Heart right ventricle (tissue), 16 donors: ENCODE data around the gene C1QC. TPM values are rescaled to one million over a fixed set of nuclear protein-coding genes. Genes with fewer than 3 reads are reported as not detected.

Experiments
- ATAC-seq, 8 donors: fragments of 200-7000 bp; cut with Tn5 transposase; one replicate each; pipeline ENCODE4 v1.9.1; 2020; ENCODE audit warnings: mild to moderate bottlenecking in 8 of 8, moderate library complexity in 8 of 8, moderate number of reproducible peaks in 1 of 8
- DNase-seq, 2 donors: peaks; one replicate each; pipeline ENCODE4 v3.0.0-alpha.2; 2020
- H3K27ac ChIP-seq, 10 donors: fragments of 200-600 bp; sonication (generic) in 2 of 10; one replicate each; pipeline versions ENCODE4 v1.5.0 to v1.8.0; 2020 to 2022; ENCODE audit warnings: mild to moderate bottlenecking in 3 of 10
- H3K27me3 ChIP-seq, 7 donors: fragments of 200-600 bp; one replicate each; pipeline ENCODE4 v1.8.0; 2021 to 2022; ENCODE audit warnings: mild to moderate bottlenecking in 2 of 7
- H3K36me3 ChIP-seq, 9 donors: fragments of 200-600 bp; sonication (generic) in 1 of 9; one replicate each; pipeline versions ENCODE4 v1.5.0 to v1.8.0; 2020 to 2022; ENCODE audit warnings: mild to moderate bottlenecking in 2 of 9
- H3K4me1 ChIP-seq, 9 donors: fragments of 200-600 bp; sonication (generic) in 1 of 9; one replicate each; pipeline versions ENCODE4 v1.5.0 to v1.8.0; 2020 to 2022; ENCODE audit warnings: mild to moderate bottlenecking in 4 of 9
- H3K4me3 ChIP-seq, 10 donors: fragments of 200-600 bp; sonication (generic) in 2 of 10; one replicate each; pipeline versions ENCODE4 v1.5.0 to v1.8.0; 2020 to 2022; ENCODE audit warnings: mild to moderate bottlenecking in 7 of 10, moderate library complexity in 2 of 10
- H3K9me3 ChIP-seq, 11 donors: fragments of 200-600 bp in 10 of 11; sonication (generic) in 2 of 11; one replicate each; pipeline versions ENCODE4 v1.5.0 to v1.8.0; 2013 to 2022; ENCODE audit warnings: mild to moderate bottlenecking in 2 of 11, control low read depth in 1 of 11, moderate library complexity in 1 of 11
- CTCF ChIP-seq, 9 donors: fragments of 200-600 bp; sonication (generic) in 2 of 9; IDR thresholded peaks; one replicate each; pipeline versions ENCODE4 v1.5.0 to v1.8.0; 2021 to 2022; ENCODE audit warnings: antibody characterized with exemption in 9 of 9, mild to moderate bottlenecking in 5 of 9, moderate library complexity in 1 of 9
- WGBS, 2 donors: extraction: QIAGEN DNeasy Blood & Tissue Kit; methylation state at CpG; one replicate each; pipeline ENCODE4 v1.1.7; 2013; ENCODE audit warnings: inconsistent platforms in 1 of 2; 5-methylcytosine and 5-hydroxymethylcytosine counted together
- intact Hi-C, 10 donors: fragments of 100-400 bp; cut with DNase I; formaldehyde crosslinking; loops; one replicate each; pipeline versions ENCODE4 v1.11.1 to v1.14.2; 2022
- long read RNA-seq, 3 donors: library from polyadenylated mRNA; unstranded; transcript quantifications; one replicate each; pipeline ENCODE4 v2.0.0, GENCODE V29; 2020 to 2021
- polyA plus RNA-seq, 2 donors: library from polyadenylated mRNA; stranded (reverse); fragments of 200-250 nt; gene quantifications; one replicate each; pipeline ENCODE4 v1.2.3, GENCODE V29; 2013
- total RNA-seq, 10 donors: library from RNA; stranded (reverse); fragmentation: NEBNext Ultra II Directional in 3 of 10; extraction: Animal tissue kit (Norgen Biotek cat#: 25700) in 3 of 10; gene quantifications; one replicate each; pipeline versions ENCODE4 v1.2.1 to v1.2.4, GENCODE V29; 2021 to 2023
- donor health status: Arrhythmogenic right ventricular cardiomyopathy.
- donor health status: ischemic (EF 13 %, LVEDD 7.1; RV severe dilation, severe dysfunction).
- donor health status: healthy with polysubstance abuse.
- donor health status: DM: no; HTN: yes; CAD: no.
- donor health status: DM: no; HTN: no; CAD: no.
- donor health status: ischemic (EF 25% LVEDD 6.9; RV normal size, moderate dysfunction).
- donor health status: ischemic (EF 25% LVEDD 5.7; RV mildly dilated, moderate dysfunction).
- donor health status: healthy.
- donor health status: DM: yes; HTN: yes; CAD: no.
- donor health status: Ischemic cardiomyopathy.
- donor health status: ischemic (EF 35%, LVEDD 5.7; RV mildly dilated, moderate dysfunction).
- donor health status: nonischemic (EF 11% LVEDD 7.7; RV severe dilation, severe dysfunction).
- donor health status: DM: yes; HTN: yes; CAD: no.
- donor health status: PGD.
- donor health status: ischemic (EF 29% LVEDD 5.4; RV normal size, mild dysfunction).
- donor health status: nonischemic (EF 23%, LVEDD 6.1; RV moderate dilation, normal function).

Gene C1QC
- total RNA-seq (100 to 1,000 TPM in 2 of 10 donors, 10 to 100 TPM in 8; 15.9 to 389 (median 27.8) TPM), polyA plus RNA-seq (10 to 100 TPM; 18.0 to 73.9 TPM)
- long read RNA-seq, donor 1, transcript C1QC-203 (3 exons, 1,163 nt) = major isoform, 33 of 44 reads
- long read RNA-seq, donor 1, partial matches to known transcripts = 0 of 44 reads
- long read RNA-seq, donor 1, other reads (novel, unspliced or antisense) = 9 of 44 reads
- long read RNA-seq, donor 2, transcript C1QC-203 (3 exons, 1,163 nt) = major isoform, 28 of 38 reads
- long read RNA-seq, donor 2, partial matches to known transcripts = 6 of 38 reads
- long read RNA-seq, donor 2, other reads (novel, unspliced or antisense) = 0 of 38 reads
- long read RNA-seq, donor 3, transcript C1QC-203 (3 exons, 1,163 nt) = major isoform, 13 of 20 reads
- long read RNA-seq, donor 3, partial matches to known transcripts = 3 of 20 reads
- long read RNA-seq, donor 3, other reads (novel, unspliced or antisense) = 1 of 20 reads

GRCh38 chr1:22643381-22643780 lies at the start of gene C1QC:
C1QC (plus strand) TSS chr1:22643633; CDS start chr1:22644024, 391 bp downstream.
- peaks cover 0 to 26% (median 13%) of the 10 kb centered on the region in 7 donors for H3K27me3 ChIP-seq
- H3K27ac ChIP-seq = peak within 1 kb of the TSS in 5 of 10 donors; percentile 25 to 86 (median 37)
- H3K9me3 ChIP-seq = no peaks in the 10 kb centered on the region
- H3K36me3 ChIP-seq = peaks cover 0 to 11% (median 0%) of the 10 kb centered on the region in 9 donors
- peak; percentile 35 to 58 (median 52) for ATAC-seq
- H3K4me3 ChIP-seq = peak within 1 kb of the TSS in 8 of 10 donors; percentile 5 to 55 (median 30)
- DNase-seq = peak; percentile 33 to 42
- peaks cover 0 to 13% (median 3%) of the 10 kb centered on the region in 9 donors for H3K4me1 ChIP-seq
- no peak for TF ChIP-seq CTCF (IDR thresholded peaks at IDR 0.05)
- WGBS, 2 donors = 71 to 81% methylated on average over 8 of the region's 8 CpGs
- intact Hi-C loops = loop anchor here in 7 of 10 donors (2.0 to 10.0 kb wide), 7 partner anchors 109 to 539 kb away; no protein-coding TSS in a partner anchor

- ATAC-seq = no peak
- intact Hi-C loops = no loop called here
- Histone ChIP-seq H3K9me3 (no peaks in the 10 kb centered on the region), H3K4me3 (no peak overlapping the region), H3K4me1 (no peaks in the 10 kb centered on the region), H3K36me3 (no peaks in the 10 kb centered on the region), H3K27ac (no peak overlapping the region), H3K27me3 (peaks cover 0 to 75% (median 51%) of the 10 kb centered on the region in 7 donors)
- no peak for DNase-seq
- WGBS, 2 donors = 67 to 73% methylated on average over 10 of the region's 10 CpGs
- no peak for TF ChIP-seq CTCF (IDR thresholded peaks at IDR 0.05)
Measured at GRCh38 chr1:22594396-22594795, 49.0 kb upstream of the C1QC start.

- 71 to 72% methylated on average over 7 of the region's 7 CpGs for WGBS, 2 donors
- Histone ChIP-seq H3K27me3 (peaks cover 0 to 78% (median 51%) of the 10 kb centered on the region in 7 donors), H3K4me3 (no peak overlapping the region), H3K36me3 (no peaks in the 10 kb centered on the region), H3K27ac (no peak overlapping the region), H3K4me1 (no peaks in the 10 kb centered on the region), H3K9me3 (no peaks in the 10 kb centered on the region)
- ATAC-seq = no peak
- DNase-seq = no peak
- intact Hi-C loops = no loop called here
- TF ChIP-seq CTCF (IDR thresholded peaks at IDR 0.05) = no peak
Measured at GRCh38 chr1:22595108-22595507, 48.3 kb upstream of the C1QC start.

GRCh38 chr1:22597301-22597965 lies 46.0 kb upstream of the C1QC start:
- no peaks in the 10 kb centered on the region for H3K36me3 ChIP-seq
- no peak for ATAC-seq
- H3K27ac ChIP-seq = no peak overlapping the region
- no peak for TF ChIP-seq CTCF (IDR thresholded peaks at IDR 0.05)
- no peaks in the 10 kb centered on the region for H3K4me1 ChIP-seq
- 78 to 79% methylated on average over 28 to 30 of the region's 30 CpGs for WGBS, 2 donors
- H3K4me3 ChIP-seq = no peak overlapping the region
- intact Hi-C loops = no loop called here
- no peak for DNase-seq
- no peaks in the 10 kb centered on the region for H3K9me3 ChIP-seq
- peaks cover 0 to 80% (median 52%) of the 10 kb centered on the region in 7 donors for H3K27me3 ChIP-seq
